CD4-positive, alpha-beta T cell treated with Interleukin-6 at 100 ng/mL for 8 hours (primary cell): ENCODE data around the gene SLC36A2.
"Not testable (repeated sequence)": the region's sequence is repeated elsewhere in the genome, so short reads cannot be mapped to it uniquely, and the experiment has no call there.

ENCODE experiments used
- DNase-seq: peaks from one replicate; pipeline ENCODE4 v3.0.0-alpha.2; 2020; ENCODE audit warnings: mixed read lengths, low spot score

The SLC36A2 gene

DNA sequence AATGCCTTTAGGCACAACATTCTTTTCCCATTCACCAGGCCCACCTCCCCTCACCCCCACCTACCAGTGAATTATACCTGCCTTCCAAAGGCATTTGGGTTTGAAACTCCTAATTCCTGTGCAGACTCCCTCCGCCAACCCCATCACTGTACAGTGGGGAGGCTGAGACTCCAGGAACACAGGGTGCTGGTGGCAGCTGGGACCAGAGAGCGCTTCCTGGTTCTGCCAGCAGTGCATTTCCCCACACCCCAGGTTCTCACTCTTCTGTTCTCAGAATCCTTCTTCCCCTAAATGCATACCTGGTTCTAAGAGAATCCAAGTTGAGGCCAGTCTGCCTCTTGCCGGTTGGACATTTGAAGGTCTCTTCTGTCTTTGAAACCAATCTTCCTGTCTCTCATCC is 21.1 kb downstream of the SLC36A2 start:
- no peak for DNase-seq

DNA sequence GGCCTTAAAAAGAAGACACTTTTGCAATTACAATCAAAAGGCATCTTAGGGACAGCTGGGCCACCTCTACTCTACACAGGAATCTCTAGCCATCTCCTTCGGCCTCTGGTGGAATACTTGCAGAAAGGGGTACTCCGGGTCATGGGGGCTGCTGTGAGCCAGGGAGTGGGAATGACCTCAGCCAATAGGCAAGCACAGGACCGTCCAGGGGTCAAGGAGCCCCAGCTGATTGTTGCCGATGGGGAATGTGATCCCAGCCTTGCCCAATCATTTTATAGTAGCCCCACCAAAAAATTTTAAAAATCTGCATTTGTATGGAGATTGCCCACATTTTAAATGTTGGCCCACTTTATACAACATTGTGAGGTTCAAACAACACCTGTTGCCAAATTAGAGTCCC is 26.9 kb downstream of the SLC36A2 start:
- DNase-seq, result no peak

DNA sequence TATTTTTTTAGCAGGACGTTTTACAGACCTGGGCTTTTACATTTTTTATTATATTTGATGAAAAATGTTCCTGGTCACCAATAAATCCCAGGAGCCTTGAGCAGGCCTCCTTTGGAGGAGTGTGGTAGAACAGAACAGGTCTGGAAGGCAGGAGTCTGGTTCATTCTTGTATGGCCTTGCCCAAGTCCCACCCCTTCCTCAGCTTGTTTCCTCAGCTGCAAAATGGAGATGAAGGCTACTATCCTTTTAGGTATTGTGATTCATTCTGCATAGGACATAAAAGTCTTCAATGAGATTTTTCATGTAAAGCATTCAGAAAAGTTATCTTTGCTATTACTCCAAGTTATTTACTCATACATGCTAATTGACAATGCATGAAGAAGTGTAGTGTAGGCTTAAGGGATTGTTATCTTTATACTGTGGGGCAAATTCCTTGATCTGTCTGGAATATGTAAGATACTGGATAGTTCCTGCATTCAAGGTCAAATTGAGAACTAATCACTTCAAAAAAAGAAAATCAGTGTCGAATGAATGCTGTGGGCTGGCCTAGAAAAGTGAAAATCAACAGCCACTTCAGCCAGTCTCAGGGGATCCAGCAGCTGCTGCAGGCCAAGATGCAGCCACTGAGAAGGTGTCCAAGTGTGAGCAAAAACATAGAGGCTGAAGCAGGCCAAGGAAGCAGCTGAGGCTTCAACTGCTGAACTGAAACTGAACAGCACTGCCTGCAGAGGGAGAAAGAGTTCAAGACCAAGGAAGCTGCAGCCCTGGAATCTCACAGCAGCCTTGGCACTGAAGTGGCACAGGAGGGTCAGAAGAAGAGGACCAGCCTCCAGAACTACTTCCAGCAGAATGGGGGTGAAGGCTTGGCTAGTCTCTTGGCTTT is 28.3 kb downstream of the SLC36A2 start:
- DNase-seq, result no peak

DNA sequence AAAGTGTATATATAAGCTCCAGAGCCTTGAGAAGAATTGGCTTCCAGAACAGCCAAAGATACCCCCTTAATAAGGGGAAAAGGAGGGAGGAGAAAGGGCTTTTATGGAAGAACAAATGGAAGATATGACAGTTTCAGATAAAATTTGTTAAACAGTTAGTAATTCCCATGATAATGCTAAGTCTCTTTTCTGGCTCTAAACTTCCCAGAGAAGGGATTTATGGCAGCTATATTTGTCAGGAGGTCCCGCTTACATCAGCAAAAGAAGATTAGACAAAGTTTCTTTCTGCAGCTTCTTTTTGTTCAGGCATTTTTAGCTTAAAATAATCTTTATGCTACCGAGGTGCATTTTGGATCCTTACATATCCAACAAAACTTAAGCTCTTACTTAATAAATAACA is 29.5 kb downstream of the SLC36A2 start:
- DNase-seq, result no peak

DNA sequence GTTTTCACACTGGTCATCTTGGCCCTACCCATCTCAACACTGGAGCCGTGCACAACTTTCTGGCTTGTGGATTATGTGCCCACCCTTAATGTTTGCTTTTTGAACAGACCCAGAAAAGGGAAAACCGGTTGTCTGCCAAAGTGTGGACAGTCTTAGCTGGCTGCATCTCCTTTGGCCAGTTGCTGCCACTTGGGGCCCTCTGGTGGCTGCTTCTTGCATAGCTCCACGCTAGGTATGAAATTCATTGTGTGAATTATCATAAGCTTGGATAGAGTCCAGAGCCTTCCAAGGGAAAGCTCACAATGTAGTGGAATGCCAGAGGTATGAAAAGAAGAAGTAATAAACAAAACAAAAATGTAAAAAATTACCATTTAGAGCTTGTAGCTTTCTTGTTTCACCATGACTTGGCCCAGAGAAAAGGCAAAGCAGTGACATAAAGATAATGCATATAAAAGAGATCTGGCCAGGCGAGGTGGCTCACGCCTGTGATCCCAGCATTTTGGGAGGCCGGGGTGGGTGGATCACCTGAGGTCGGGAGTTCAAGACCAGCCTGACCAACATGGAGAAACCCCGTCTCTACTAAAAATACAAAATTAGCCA is 31.3 kb downstream of the SLC36A2 start:
- no peak for DNase-seq

DNA sequence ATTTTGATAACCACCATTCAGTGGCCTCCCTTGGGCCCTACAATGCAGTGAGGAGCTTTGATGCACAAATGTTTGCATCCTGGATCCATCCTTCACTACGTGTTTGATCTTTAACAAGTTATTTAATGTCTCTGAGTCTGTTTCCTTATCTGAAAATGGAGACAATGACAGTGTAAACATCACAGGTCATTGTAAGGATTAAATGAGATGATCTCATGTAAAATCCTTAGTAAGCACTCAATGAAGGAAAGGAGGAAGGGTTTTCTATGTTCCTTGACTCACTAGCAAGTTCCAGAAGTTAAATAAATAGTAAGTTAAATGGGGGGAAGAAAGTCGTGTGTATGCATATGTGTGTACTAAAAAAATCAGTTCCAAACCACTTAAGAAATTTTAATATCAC is 34.0 kb downstream of the SLC36A2 start:
- no peak for DNase-seq

DNA sequence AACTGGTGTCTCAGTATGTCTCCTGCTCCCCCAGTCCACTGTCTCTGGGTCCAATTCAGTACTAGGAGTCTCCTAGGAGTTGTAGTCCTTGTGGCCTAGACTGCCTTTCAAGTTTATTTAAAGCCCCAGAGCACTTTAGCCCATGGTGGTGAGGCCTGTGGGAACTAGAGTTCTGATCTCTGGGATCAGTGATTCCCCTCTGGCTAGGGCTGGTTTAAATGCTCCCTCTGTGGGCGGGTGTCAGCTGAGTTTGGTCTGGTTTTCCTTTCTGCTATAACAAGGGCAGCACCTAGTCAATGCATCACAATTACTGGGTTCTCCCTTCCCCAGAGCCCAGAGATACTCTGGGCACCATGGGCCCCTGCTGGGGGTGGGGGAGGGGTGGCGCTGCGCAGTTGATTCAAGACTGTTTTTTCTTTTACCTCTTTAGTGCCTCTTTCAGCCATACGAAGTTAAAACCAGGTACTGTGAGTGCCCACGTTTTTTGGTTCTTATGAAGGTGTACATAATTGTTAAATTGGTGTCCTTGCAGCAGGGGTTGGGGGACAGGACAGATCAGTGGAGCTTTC is 34.5 kb downstream of the SLC36A2 start:
- DNase-seq, result no peak

DNA sequence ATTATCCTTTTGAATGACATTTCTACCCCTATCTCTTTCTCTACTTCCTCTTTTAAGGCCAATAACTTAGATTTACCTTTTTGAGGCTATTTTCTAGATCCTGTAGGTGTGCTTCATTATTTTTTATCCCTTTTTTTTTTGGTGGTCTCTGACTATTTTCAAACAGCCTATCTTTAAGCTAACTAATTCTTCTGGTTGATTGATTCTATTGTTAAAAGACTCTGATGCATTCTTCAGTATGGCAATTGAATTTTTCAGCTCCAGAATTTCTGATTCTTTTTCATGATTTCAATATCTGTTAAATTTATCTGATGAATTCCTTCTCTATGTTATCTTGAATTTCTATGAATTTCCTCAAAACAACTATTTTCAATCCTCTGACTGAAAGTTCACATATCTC is 36.4 kb downstream of the SLC36A2 start:
- no peak for DNase-seq

DNA sequence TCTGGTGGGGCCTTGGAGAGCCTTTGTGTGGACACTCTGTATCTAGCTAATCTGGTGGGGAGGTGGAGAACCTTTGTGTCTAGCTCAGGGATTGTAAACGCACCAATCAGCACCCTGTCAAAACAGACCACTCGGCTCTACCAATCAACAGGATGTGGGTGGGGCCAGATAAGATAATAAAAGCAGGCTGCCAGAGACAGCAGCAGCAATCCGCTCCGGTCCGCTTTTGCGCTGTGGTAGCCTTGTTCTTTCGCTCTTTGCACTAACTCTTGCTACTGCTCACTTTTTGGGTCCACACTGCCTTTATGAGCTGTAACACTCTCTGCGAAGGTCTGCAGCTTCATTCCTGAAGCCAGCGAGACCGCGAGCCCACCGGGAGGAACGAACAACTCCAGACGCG is 37.5 kb downstream of the SLC36A2 start:
- not testable (repeated sequence) for DNase-seq

DNA sequence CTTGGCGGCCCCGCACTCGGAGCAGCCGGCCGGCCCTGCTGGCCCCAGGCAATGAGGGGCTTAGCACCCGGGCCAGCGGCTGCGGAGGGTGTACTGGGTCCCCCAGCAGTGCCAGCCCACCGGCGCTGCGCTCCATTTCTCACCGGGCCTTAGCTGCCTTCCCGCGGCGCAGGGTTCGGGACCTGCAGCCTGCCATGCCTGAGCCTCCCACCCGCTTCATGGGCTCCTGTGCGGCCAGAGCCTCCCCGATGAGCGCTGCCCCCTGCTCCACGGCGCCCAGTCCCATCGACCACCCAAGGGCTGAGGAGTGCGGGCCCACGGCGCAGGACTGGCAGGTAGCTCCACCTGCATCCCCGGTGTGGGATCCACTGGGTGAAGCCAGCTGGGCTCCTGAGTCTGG is 38.1 kb downstream of the SLC36A2 start:
- DNase-seq, result not testable (repeated sequence)

DNA sequence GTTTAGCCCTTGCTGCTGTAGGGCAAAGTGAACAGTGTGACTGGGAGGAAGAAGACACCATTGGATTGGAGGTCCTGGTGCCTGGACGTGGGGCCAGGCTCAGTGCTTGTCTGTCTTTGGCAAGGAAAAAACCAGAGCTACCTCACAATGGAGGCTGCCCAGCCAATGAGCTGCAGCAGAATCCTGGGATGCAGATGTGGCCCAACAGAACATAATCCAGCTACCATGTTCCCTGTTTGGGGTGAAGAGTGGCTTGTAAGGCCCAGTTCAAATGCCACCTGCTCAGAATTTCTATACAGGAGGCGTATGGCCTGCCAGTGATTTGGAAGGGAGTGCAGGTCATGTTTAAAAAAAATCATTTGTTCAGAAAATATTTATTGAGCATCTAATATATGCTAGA is 43.7 kb downstream of the SLC36A2 start, which contains the start of gene SLC36A3:
SLC36A3 (minus strand) TSS at position 101 of the 400 bp plus-strand sequence. CDS start 412 bp downstream, outside the sequence.
- no peak for DNase-seq

DNA sequence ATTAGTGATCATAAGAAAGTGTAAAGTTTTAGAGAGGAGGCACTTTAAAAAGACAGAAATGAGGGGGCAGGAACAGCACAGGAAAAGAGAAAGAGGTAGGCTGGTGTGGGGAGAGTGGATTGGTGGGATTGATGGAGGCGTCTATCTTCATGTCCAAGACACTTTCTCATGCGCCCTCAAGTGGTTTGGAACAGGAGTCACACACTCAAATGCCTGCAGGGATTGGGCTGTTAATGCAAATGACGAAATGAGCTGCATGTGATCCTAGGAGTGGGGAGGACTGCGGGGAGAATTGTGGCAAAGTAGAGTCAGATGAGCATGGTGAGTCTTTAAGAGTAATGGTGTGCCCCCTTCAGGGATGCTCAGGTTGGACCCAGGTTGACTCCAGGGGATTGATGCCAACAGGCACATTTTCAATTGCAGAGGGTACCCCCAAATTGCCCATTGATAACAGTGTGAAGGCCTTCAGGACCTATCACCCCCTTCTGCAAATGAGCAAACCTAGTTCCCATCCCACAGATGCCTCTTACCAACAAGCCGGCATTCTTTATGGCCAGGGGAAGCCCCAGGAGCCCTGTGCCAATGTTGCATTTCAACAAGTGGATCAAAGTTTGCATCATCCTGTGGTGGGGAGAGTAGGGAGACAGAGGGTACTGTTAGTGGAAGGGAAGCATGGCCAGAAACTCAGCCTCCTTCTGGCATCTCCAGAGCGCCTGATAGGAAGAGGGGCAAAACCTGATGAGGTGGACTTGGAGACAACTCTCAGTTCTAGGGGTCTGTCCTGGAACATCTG is 49.1 kb downstream of the SLC36A2 start:
- peak; percentile 13 for DNase-seq

DNA sequence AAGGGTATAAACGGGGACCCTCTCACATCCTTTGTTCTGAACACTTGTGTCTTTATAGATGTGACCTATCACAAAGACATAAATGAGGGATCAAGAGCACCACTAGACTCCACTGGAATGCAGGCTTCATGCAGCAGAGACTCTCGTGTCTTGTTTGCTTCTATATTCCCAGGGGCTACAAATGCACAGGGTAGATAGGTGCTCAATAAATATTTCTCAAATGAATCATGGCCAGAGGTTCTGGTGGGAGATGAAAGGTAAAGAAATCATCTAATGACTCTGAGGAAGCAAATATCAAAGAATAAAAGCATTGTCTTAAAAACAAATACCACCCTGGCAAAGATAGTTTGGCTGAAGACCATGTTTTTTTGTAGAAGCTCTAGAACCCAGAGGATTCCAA is 50.4 kb downstream of the SLC36A2 start:
- no peak for DNase-seq

DNA sequence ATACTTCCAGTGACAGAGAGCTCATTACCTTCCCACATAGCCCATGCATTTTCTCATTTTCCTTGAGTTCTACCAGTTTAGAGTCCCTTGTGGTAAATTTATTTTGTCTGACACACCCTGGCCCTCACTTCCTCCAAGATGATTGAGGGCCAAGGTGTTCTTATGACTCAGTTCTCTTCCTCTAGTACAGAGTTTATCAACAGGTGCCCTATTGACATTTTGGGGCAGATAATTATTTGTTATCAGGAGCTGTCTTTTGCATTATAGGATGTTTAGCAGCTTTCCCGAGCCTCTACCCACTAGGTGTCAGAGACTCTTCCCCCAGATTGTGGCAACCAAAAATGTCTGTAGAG is 50.9 kb downstream of the SLC36A2 start:
- no peak for DNase-seq

DNA sequence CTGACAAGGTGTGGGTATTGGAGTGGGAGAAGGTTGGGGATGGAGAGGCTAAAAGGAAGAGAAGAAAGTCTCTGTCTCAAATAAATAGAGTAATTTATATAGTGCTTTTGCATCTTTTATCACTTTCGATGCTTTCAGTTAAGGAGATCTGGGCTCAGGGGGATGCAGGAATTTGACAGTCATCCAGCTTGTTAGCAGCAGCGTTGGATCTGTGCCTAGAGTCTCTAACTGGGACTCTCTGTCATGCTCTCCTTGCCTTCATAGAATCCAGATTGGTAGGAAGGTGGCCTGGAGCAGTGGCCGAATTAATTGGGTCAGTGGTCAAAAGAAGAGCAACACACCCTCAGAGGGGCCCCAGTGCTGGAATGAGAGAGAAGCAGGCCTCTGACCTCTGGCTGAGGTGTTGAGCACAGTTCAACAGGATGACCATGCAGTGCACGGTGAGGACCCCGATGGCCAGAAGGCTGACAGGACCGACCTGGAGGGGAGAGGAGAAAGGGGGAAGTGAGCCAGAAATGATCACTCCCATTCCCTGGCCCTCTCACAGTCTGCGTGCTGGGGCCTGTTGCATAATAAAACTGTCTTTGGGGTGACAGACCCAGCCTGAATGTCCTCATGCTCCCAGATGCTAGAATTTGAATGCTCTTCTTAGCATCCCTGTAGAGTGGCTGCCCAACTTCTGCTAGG is 51.4 kb downstream of the SLC36A2 start:
- no peak for DNase-seq

DNA sequence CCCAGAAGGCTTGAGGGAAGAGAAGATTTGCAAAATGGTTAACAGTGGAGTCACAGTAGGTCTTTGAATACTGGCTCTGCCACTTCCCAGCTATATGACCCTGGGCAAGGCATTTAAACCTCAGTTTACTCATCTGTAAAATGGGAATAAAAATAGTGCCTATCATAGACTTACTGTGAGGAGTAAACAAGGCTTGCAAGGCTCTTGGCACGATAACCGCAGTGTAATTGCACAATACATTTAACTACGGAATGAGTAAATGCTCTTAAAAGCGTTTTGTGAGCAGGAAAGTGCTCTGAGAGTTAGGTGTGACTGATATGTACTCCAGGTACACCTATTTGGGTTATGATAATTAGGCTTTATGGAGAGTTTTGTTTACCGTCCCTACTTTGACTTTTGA is 52.2 kb downstream of the SLC36A2 start:
- no peak for DNase-seq

DNA sequence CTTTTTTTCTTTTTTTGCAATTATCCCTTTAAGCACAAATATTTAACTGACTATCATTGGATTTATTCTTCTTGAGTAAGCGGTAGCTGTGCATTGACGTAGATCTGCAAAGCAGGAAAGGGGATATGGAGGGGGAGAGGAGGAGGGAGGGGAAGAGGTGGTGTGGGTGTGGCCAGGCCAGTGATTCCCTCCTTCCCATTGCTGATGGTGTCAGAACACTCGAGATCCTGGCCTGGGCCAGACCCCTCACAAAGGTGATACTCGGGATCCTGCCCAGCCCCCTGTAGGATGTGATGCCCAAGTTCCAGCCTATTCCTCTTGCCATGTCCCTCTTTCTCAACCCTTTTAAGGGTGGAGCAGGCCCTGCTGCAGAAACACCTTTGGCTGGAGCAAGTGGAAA is 53.7 kb downstream of the SLC36A2 start:
- DNase-seq, result no peak

DNA sequence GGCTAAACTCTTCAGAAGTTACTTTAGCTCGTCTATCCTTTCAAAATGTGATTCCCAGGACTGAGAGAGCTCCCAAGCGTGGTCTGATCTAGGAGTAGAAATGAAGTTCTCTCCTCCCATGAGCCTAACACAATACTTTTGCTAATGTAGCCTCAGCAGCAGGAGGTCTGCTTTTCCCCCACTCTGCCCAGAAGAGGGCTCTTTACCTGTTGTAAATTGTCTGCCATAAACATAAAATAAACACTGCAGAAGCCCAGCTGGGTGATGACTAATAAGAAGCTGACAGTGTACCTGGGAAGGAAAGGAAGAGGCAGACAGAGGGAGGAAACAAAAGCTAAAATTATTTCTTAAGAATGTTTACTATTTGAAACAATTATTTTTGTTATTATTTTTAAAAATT is 59.2 kb downstream of the SLC36A2 start:
- no peak for DNase-seq

DNA sequence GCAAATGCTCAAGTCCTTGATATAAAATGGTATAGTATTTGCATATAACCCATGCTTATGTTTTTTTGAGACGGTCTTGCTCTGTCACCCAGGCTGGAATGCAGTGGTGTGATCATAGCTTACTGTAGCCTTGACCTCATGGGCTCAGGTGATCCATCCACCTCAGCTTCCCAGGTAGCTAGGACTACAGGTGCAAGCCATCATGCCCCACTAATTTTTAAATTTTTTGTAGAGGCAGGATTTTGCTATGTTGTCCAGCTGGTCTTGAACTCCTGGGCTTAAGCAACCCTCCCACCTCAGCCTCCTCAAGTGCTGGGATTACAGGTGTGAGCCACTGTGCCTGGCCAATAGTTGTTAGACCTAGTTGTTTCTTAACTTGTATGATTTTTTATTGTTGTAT is 61.1 kb downstream of the SLC36A2 start:
- DNase-seq, result no peak

DNA sequence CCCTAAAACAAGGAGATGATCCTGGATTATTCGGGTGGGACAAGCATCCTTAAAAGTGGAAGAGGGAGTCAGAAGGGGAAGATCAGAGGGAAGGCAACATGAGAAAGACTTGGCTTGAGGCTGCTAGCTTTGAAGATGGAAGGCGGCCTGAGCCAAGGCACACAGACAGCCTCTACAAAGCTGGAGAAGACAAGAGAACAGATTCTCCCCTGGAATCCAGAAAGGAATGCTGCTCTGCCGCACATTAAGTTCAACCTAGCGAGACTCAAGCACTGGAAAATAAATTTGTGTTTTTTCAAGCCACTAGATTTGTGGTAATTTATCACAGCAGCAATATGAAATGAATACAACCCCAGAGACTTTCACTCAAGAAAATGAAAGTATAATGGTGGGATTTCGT is 61.7 kb downstream of the SLC36A2 start:
- DNase-seq, result no peak

DNA sequence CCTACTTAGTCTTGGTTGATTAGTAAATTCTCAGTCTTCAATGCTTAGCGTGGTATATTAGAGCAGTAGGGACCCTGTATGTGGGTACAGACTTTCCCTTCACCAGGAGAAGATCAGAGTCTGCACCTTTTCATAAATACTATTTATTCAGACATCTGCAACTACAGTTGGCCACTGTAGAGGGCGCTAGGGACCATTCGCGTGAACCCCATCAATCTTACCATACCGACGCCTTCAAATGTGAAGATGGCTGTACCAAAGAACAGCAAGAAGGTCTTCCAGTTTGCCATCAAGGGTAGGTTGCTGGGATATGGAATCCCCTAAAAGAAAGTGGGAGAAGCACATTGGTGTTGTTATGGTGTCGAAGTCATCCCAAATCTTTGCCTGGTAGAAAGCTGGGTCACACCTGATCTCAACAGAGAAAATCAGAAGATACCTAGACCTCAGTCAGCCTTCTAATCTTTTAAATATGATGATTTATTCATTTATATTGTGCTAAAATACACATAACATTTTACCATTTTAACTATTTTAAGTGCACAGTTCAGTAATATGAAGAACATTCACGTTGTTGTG is 62.9 kb downstream of the SLC36A2 start:
- no peak for DNase-seq
